Panc1 (cell line): ENCODE data around the gene KDM4F. TPM values are rescaled to one million over a fixed set of nuclear protein-coding genes. Genes with fewer than 3 reads are reported as not detected.

Experiments
- ATAC-seq: fragments of 200-7000 bp; cut with Tn5 transposase; 2 replicates; pipeline ENCODE4 v1.9.1; 2020; ENCODE audit warnings: mild to moderate bottlenecking, moderate library complexity
- BruUV-seq: library from RNA; stranded (reverse); fragments of 400-500 nt; replicated peaks from 2 replicates; lab custom pipeline; 2021; lab: Mats Ljungman, UMichigan
- CTCF ChIA-PET: fragments of 300-600 bp; sonication (Branson Sonifier 250); formaldehyde crosslinking; loops from one replicate; lab custom pipeline; 2022; ENCODE audit warnings: antibody characterized with exemption; lab: Charles Lee
- POLR2A ChIA-PET: fragments of 300-600 bp; sonication (Branson Sonifier 250); formaldehyde crosslinking; loops from one replicate; lab custom pipeline; 2022; ENCODE audit warnings: antibody characterized with exemption; lab: Charles Lee
- DNase-seq: peaks from one replicate; pipeline ENCODE4 v3.0.0-alpha.2; 2010; ENCODE audit warnings: low read depth, low spot score
- H3K27ac ChIP-seq: 2 replicates; pipeline ENCODE4 v1.5.1; 2011; ENCODE audit warnings: mild to moderate bottlenecking, low read length, inconsistent platforms
- H3K27me3 ChIP-seq: fragments of 200-500 bp; sonication (Bioruptor generic); 2 replicates; pipeline ENCODE4 v1.6.0; 2014; ENCODE audit warnings: low read length, inconsistent platforms; ENCODE audit not compliant: control insufficient read depth, insufficient read depth
- H3K36me3 ChIP-seq: fragments of 200-500 bp; sonication (Bioruptor generic); 2 replicates; pipeline ENCODE4 v1.5.1; 2014; ENCODE audit warnings: inconsistent platforms, mild to moderate bottlenecking, low read length, moderate library complexity; ENCODE audit not compliant: control insufficient read depth, insufficient read depth
- H3K4me1 ChIP-seq: 2 replicates; pipeline ENCODE4 v1.5.1; 2011; ENCODE audit warnings: inconsistent platforms, mild to moderate bottlenecking, low read length, moderate library complexity; ENCODE audit not compliant: control insufficient read depth, insufficient read depth
- H3K4me3 ChIP-seq, 2 experiments: 2 replicates each; pipeline ENCODE4 v1.5.1; 2011 to 2012; ENCODE audit warnings: low read depth in 2 of 2, low read length in 2 of 2, mild to moderate bottlenecking in 2 of 2, inconsistent platforms in 1 of 2, moderate library complexity in 1 of 2
- H3K9me3 ChIP-seq: fragments of 200-500 bp; sonication (Bioruptor generic); 2 replicates; pipeline ENCODE4 v1.5.1; 2014; ENCODE audit warnings: low read depth, mild to moderate bottlenecking, inconsistent platforms, low read length, moderate library complexity; ENCODE audit not compliant: control insufficient read depth, insufficient read depth
- CTCF ChIP-seq: fragments of 450-650 bp; IDR thresholded peaks from 2 replicates; pipeline ENCODE4 v1.5.1; 2017; ENCODE audit warnings: mild to moderate bottlenecking
- POLR2AphosphoS5 ChIP-seq: IDR thresholded peaks from 2 replicates; pipeline ENCODE4 v1.6.1; 2012; ENCODE audit warnings: mild to moderate bottlenecking, low read depth, low read length, moderate library complexity
- REST ChIP-seq, 2 experiments: IDR thresholded peaks; 2 replicates each; pipeline ENCODE4 v1.6.1; 2011 to 2012; ENCODE audit warnings: low read depth in 2 of 2, control low read depth in 1 of 2, low read length in 1 of 2, mild to moderate bottlenecking in 1 of 2, moderate library complexity in 1 of 2; ENCODE audit not compliant: insufficient read depth in 1 of 2
- SIN3A ChIP-seq: IDR thresholded peaks from 2 replicates; pipeline ENCODE4 v1.6.1; 2012; ENCODE audit warnings: low read depth, mild to moderate bottlenecking, low read length, moderate library complexity, borderline replicate concordance; ENCODE audit not compliant: insufficient read depth
- TCF7L2 ChIP-seq: IDR thresholded peaks from 2 replicates; pipeline ENCODE4 v1.6.1; 2011; ENCODE audit warnings: mild to moderate bottlenecking, low read depth, low read length, inconsistent platforms
- in situ Hi-C: cut with HindIII; loops from 2 replicates; pipeline ENCODE4 v1.10.0; 2016; ENCODE audit warnings: low sequenced_read_pairs, low pct_unique_long_range_greater_than_20kb
- intact Hi-C: fragments of 100-400 bp; cut with micrococcal nuclease; formaldehyde crosslinking; loops from one replicate; pipeline ENCODE4 v1.10.0; 2022; ENCODE audit not compliant: unreplicated experiment
- total RNA-seq: library from RNA; stranded (reverse); gene quantifications from one replicate; pipeline ENCODE4 v1.2.1, GENCODE V29; 2021; ENCODE audit not compliant: unreplicated experiment

KDM4F gene
- total RNA-seq, 1 experiment from 2014 or later, result not detected

- ChIA-PET CTCF (no interaction called here), POLR2A (no interaction called here)
- no TSS peak for BruUV-seq
- H3K27me3 ChIP-seq, result no peaks in the 10 kb centered on the region
- no peaks in the 10 kb centered on the region for H3K36me3 ChIP-seq
- intact Hi-C loops (no loop called here), in situ Hi-C loops (no loop called here)
- H3K9me3 ChIP-seq, result no peaks in the 10 kb centered on the region
- no peak overlapping the region for H3K4me3 ChIP-seq
- no peak for TF ChIP-seq REST (IDR thresholded peaks at IDR 0.05; ENCODE audit: insufficient read depth in 1 of 2, low read depth in 2 of 2, low read length in 1 of 2)
- peaks cover 3% of the 10 kb centered on the region; the same call in 1 of the 2 replicates for H3K4me1 ChIP-seq
- ATAC-seq (no peak), DNase-seq (no peak)
- no peak overlapping the region for H3K27ac ChIP-seq
These were observed 36.0 kb downstream of the KDM4F start for GRCh38 chr11:95085117-95085816.

- intact Hi-C loops (no loop called here), in situ Hi-C loops (no loop called here)
- no TSS peak for BruUV-seq
These were observed 36.9 kb downstream of the KDM4F start for GRCh38 chr11:95086151-95086550.

More at GRCh38 chr11:95086151-95086550, 36.9 kb downstream of the KDM4F start:
- DNase-seq, result no peak
- CTCF ChIA-PET, result no interaction called here
- no peak overlapping the region for H3K27ac ChIP-seq
- H3K27me3 ChIP-seq, result no peaks in the 10 kb centered on the region
- no peak for TF ChIP-seq REST (IDR thresholded peaks at IDR 0.05; ENCODE audit: insufficient read depth in 1 of 2, low read depth in 2 of 2, low read length in 1 of 2)
- TF ChIP-seq SIN3A, result no peak
- no peak for TF ChIP-seq TCF7L2
- no peak for TF ChIP-seq POLR2AphosphoS5
- no peak for TF ChIP-seq CTCF
- no peak for ATAC-seq
- H3K4me1 ChIP-seq, result peaks cover 11% of the 10 kb centered on the region
- no peaks in the 10 kb centered on the region for H3K9me3 ChIP-seq
- no peak overlapping the region for H3K4me3 ChIP-seq
- POLR2A ChIA-PET, result no interaction called here
- H3K36me3 ChIP-seq, result no peaks in the 10 kb centered on the region
